SK-N-SH treated with all-trans-retinoic acid at 6 μM for 48 hours (cell line): Measurements from ENCODE around the gene SERPINB6.

Experiments
- ARNTL ChIP-seq: fragments of 450-650 bp; formaldehyde crosslinking; IDR thresholded peaks from 2 replicates; pipeline ENCODE4 v1.5.0; 2020; ENCODE audit warnings: low read depth, mild to moderate bottlenecking, moderate library complexity, borderline replicate concordance
- RARB ChIP-seq: fragments of 250-450 bp; sonication (Bioruptor Pico); IDR thresholded peaks from 2 replicates; pipeline ENCODE4 v1.8.0; 2021; ENCODE audit warnings: mild to moderate bottlenecking, moderate library complexity
- ZFP3 ChIP-seq: fragments of 250-450 bp; sonication (Bioruptor Pico); IDR thresholded peaks from 2 replicates; pipeline ENCODE4 v1.5.0; 2020; ENCODE audit warnings: mild to moderate bottlenecking, moderate library complexity
- TF ChIP-seq, protein P1 (sequence below): fragments of 250-450 bp; sonication (Bioruptor Pico); IDR thresholded peaks from 2 replicates; pipeline ENCODE4 v1.8.0; 2020; ENCODE audit warnings: mild to moderate bottlenecking, moderate library complexity, borderline replicate concordance

DNA sequence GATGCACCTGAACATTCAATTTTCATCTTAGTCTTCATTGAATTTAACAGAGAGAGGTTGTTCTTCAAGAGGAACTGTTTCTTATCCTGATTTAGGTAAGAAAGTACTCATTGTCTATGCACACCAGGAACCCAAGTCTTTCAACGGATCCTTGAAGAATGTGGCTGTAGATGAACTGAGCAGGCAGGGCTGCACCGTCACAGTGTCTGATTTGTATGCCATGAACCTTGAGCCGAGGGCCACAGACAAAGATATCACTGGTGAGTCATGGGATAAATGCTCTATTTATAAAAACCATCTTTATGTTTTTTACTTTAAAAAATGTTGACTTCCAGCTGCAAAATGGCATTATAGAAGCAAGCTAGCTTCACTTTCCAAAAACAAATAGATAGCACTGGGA lies 38.6 kb upstream of the SERPINB6 start:
- TF ChIP-seq RARB (CRISPR knock-in tag) (no peak), ARNTL (CRISPR knock-in tag) (no peak), ZFP3 (CRISPR knock-in tag) (no peak)
- TF ChIP-seq, protein P1, sequence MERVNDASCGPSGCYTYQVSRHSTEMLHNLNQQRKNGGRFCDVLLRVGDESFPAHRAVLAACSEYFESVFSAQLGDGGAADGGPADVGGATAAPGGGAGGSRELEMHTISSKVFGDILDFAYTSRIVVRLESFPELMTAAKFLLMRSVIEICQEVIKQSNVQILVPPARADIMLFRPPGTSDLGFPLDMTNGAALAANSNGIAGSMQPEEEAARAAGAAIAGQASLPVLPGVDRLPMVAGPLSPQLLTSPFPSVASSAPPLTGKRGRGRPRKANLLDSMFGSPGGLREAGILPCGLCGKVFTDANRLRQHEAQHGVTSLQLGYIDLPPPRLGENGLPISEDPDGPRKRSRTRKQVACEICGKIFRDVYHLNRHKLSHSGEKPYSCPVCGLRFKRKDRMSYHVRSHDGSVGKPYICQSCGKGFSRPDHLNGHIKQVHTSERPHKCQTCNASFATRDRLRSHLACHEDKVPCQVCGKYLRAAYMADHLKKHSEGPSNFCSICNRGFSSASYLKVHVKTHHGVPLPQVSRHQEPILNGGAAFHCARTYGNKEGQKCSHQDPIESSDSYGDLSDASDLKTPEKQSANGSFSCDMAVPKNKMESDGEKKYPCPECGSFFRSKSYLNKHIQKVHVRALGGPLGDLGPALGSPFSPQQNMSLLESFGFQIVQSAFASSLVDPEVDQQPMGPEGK (CRISPR knock-in tag) = no peak
